ENCODE data around the gene KATNAL2.

KATNAL2 gene

GRCh38 chr18:46917108-46917802 lies at the start of gene KATNAL2, which contains the start of gene PIAS2:
KATNAL2 (plus strand) TSS chr18:46917602; CDS start chr18:46946873, 29,271 bp downstream.
PIAS2 (minus strand) TSS chr18:46917507; CDS start chr18:46917345, 162 bp downstream.
- peak; percentile 89 for DNase-seq (ENCODE audit: low spot score)

GRCh38 chr18:46868169-46868921 lies 49.1 kb upstream of the KATNAL2 start:
- DNase-seq (ENCODE audit: low spot score): no peak

GRCh38 chr18:46877329-46877987 lies 39.9 kb upstream of the KATNAL2 start:
- DNase-seq (ENCODE audit: low spot score): no peak

- DNase-seq (ENCODE audit: low spot score): no peak
Observed at GRCh38 chr18:46883180-46883579, 34.2 kb upstream of the KATNAL2 start.

- no peak for DNase-seq (ENCODE audit: low spot score)
Observed at GRCh38 chr18:46886893-46887292, 30.5 kb upstream of the KATNAL2 start.

GRCh38 chr18:46888965-46889364 lies 28.4 kb upstream of the KATNAL2 start:
- no peak for DNase-seq (ENCODE audit: low spot score)

GRCh38 chr18:46891742-46892214 lies 25.6 kb upstream of the KATNAL2 start:
- no peak for DNase-seq (ENCODE audit: low spot score)

- DNase-seq (ENCODE audit: low spot score): no peak
Observed at GRCh38 chr18:46892842-46893241, 24.6 kb upstream of the KATNAL2 start.

GRCh38 chr18:46893360-46893759 lies 24.0 kb upstream of the KATNAL2 start:
- no peak for DNase-seq (ENCODE audit: low spot score)

GRCh38 chr18:46894124-46894523 lies 23.3 kb upstream of the KATNAL2 start:
- DNase-seq (ENCODE audit: low spot score): no peak

- no peak for DNase-seq (ENCODE audit: low spot score)
Observed at GRCh38 chr18:46899274-46899948, 18.0 kb upstream of the KATNAL2 start.

- no peak for DNase-seq (ENCODE audit: low spot score)
Observed at GRCh38 chr18:46903406-46903805, 14.0 kb upstream of the KATNAL2 start.

GRCh38 chr18:46909497-46909896 lies 7.9 kb upstream of the KATNAL2 start:
- DNase-seq (ENCODE audit: low spot score): no peak

- no peak for DNase-seq (ENCODE audit: low spot score)
Observed at GRCh38 chr18:46910856-46911255, 6.5 kb upstream of the KATNAL2 start.

GRCh38 chr18:46915800-46916550 lies 1.4 kb upstream of the KATNAL2 start:
- DNase-seq (ENCODE audit: low spot score): no peak

GRCh38 chr18:46916551-46917107 lies 773 bp upstream of the KATNAL2 start:
- DNase-seq (ENCODE audit: low spot score): no peak

GRCh38 chr18:46917803-46918600 lies 600 bp downstream of the KATNAL2 start:
- DNase-seq (ENCODE audit: low spot score): peak; percentile 54

- no peak for DNase-seq (ENCODE audit: low spot score)
Observed at GRCh38 chr18:46920067-46920466, 2.7 kb downstream of the KATNAL2 start.

- no peak for DNase-seq (ENCODE audit: low spot score)
Observed at GRCh38 chr18:46920653-46921052, 3.3 kb downstream of the KATNAL2 start.

- DNase-seq (ENCODE audit: low spot score): no peak
Observed at GRCh38 chr18:46939337-46939963, 22.0 kb downstream of the KATNAL2 start.
